Activated CD8-positive, alpha-beta memory T cell treated with anti-CD3 and anti-CD28 coated beads for 36 hours (primary cell): ENCODE data around the gene STYXL2. TPM values are rescaled to one million over a fixed set of nuclear protein-coding genes. Genes with fewer than 3 reads are reported as not detected.

ENCODE experiments used
- CTCF ChIA-PET: fragments of 350-600 bp; sonication (Branson Sonifier 250); formaldehyde crosslinking; loops from one replicate; lab custom pipeline; 2021; ENCODE audit warnings: antibody characterized with exemption; lab: Charles Lee
- POLR2A ChIA-PET: fragments of 350-600 bp; sonication (Branson Sonifier 250); formaldehyde crosslinking; loops from one replicate; lab custom pipeline; 2021; ENCODE audit warnings: antibody characterized with exemption; lab: Charles Lee
- total RNA-seq, 2 experiments: library from RNA; stranded (reverse); gene quantifications; one replicate each; pipeline ENCODE4 v1.2.3, GENCODE V29; 2021

Gene STYXL2
- total RNA-seq, 2 experiments from 2014 or later = not detected

DNA sequence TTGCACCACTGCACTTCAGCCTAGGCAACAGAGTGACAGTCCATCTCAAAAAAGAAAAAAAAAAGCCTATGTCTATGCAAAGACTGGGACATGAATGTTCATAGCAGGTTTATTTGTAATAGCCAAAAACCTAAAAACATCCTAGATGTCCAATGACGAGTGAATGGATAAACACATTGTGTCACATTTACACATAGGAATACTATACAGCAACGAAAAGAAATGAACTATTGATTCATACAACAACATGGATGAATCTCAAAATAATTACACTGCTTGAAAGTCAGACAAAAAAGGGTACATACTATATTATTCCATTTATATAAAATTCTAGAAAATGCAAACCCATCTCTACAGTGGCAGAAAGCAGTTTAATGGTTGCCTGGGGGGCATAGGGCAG, 7.9 kb downstream of the STYXL2 start:
- CTCF ChIA-PET = no interaction called here
- POLR2A ChIA-PET = no interaction called here

DNA sequence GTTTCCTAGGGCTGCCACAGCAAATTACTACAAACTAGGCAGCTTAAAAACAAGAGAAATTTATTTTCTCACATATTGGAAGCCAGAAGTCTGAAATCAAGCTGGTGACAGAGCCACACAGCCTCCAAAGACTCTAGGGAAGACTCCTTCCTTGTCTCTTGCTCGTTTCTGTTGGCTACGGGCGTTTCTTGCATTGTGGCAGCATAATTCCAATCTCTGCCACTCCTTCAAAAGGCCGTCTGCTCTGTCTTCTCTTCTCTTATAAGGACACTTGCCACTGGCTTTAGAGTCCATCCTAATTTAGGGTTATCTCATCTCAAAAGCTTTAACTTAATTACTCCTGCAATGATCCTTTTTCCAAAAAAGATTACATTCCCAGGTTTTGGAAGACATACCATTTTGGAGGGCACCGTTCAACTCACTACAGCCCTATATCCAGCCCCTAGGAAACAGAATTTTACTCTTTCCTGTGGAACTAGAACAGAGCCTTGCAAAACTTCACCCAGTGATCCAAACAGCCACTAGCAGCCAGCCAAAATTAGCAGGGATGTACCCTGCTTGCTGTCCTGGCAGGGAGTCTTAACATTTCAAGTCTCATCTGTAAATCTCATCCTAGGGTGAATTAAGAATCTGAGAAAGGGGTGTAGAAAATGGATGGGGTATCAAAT, 9.2 kb downstream of the STYXL2 start:
- ChIA-PET POLR2A (no interaction called here), CTCF (interaction anchor here (1.1 kb wide), 1 partner anchor 193 kb away, joined by 3 read pairs; no protein-coding TSS in a partner anchor)

DNA sequence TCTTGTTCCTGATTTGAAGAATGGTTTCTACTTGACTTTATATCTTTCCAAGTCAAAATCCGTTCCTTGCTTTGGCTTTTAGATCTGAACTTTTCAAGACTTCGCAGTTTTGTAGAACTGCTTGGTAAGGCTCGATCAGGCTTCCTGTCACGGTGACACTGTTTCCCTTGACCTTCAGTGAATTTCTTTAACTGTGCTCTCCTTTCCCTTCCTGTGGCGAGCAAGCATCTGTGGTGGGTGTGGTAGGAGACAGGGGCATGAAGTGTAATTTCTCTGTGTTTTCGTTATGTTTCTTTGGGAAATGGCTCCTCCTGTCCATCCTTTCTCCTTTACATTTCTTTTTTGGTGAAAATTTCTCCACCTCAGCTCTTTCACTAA, 10.4 kb downstream of the STYXL2 start:
- POLR2A ChIA-PET = interaction anchor here (0.6 kb wide), 1 partner anchor 612 kb away, joined by 5 read pairs; no protein-coding TSS in a partner anchor
- CTCF ChIA-PET = interaction anchor here (1.1 kb wide), 1 partner anchor 194 kb away, joined by 3 read pairs; no protein-coding TSS in a partner anchor

DNA sequence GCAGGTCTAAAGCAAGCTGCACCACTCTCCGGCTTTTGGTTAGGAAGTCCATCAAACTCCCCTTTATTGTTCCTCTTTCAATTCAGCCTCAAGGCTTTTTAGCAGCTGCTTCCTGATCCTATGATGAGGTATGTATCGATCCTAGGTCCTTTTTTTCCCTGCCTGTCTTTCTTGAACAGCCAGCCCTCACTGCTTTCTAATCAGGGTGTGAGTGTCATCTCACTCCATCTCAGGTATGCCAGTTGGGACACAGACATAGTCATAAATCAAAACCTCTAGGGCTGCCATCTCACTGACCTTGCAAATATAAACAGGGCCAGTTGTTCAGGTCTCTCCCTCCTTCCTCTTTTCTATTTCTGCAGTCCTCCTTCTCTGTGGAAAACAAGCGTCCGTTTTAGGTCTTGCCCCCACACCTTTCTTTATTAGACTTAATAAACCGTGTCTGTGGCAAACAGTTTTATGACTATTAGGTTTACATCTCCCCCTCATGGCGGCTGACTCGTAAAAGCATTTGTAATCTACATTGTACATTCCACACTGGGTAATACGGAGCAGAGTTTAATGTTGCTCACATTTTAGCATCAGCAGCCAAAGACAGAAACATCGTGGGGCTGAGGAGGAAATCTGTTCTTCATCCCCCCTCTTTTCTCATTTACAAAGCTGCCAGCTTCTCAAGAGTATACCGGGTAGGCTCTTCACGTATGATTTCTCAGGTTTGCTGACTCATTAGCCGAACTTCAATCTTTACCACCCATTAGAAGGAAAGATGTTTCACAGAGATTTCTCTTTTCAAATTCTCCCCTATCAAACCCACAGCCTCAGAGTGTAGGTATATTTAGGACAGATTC, 11.6 kb downstream of the STYXL2 start:
- CTCF ChIA-PET = no interaction called here
- POLR2A ChIA-PET = no interaction called here

DNA sequence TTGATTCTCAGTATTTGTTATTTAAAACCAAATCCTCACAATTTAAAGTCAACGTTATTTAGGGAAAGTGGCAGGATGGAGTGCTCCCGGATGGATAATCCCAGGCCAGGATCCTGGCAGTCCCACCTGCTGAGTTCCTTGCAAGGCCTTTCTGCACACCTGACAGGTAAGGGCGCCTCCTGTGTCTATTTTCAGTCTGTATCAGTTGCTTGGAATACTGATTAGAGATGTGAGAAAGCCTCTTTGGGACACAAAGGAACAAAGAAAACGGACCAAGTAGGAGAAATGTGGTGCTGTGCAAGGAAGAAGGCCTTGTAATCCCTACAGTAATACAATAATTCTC, 12.2 kb downstream of the STYXL2 start:
- ChIA-PET CTCF (no interaction called here), POLR2A (no interaction called here)

DNA sequence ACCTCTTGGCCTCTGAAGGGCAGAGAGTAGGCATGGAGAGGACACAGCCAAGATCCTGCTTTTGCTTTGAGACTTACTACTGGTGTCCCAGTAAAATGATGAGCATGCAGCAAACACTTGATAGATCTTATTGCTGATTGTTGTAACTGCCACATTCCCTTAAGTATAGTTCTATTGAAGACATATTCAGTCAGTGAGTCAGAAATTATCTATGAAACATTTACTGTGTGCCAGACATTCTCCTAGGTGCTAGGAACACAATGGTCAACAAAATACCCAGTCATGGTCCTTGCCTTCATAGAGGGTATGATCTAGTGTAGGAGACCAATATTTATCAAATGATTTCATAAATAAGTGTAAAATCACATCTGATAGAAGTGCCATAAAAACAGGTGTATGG, 13.6 kb downstream of the STYXL2 start:
- ChIA-PET POLR2A (no interaction called here), CTCF (no interaction called here)

DNA sequence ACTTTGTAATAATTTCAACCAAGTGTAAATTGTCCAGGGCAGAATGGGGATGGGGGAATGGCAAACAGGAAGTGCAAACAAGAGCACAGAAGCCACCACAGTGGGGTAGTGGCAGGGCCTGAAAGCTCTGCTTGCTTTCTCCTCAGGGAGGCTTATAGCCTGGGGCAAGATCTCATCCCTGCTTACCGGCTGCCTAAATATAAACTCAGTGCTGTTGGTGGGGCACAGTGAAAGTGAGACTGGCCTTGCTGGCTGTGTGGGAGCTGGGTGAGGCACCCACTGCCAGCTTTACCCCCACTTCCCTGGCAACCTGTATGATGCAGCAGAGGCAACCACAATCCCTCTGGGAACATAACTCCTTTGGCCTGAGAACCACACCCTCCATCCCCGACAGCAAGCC, 15.2 kb downstream of the STYXL2 start:
- ChIA-PET CTCF (interaction anchor here (0.6 kb wide), 1 partner anchor 12 kb away, joined by 3 read pairs; no protein-coding TSS in a partner anchor), POLR2A (no interaction called here)

DNA sequence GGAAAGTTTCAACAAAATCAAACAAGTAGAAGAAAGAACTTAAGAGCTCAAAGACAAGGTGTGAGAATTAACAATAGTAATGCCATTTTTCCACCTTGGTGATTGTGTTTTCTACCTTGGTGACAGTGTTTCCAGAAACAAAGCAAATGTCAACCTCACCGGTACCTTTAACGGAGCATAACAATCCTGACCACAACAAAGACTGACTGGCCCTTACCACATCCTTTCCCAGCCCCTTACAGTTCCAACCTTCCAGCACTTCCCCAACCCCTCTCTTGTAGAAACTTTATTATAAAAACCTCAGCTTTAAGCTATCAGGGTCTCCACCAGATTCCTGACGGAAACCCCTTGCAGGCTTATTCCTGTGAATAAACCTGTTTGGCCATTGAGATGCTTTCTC, 16.7 kb downstream of the STYXL2 start:
- CTCF ChIA-PET = no interaction called here
- POLR2A ChIA-PET = no interaction called here

DNA sequence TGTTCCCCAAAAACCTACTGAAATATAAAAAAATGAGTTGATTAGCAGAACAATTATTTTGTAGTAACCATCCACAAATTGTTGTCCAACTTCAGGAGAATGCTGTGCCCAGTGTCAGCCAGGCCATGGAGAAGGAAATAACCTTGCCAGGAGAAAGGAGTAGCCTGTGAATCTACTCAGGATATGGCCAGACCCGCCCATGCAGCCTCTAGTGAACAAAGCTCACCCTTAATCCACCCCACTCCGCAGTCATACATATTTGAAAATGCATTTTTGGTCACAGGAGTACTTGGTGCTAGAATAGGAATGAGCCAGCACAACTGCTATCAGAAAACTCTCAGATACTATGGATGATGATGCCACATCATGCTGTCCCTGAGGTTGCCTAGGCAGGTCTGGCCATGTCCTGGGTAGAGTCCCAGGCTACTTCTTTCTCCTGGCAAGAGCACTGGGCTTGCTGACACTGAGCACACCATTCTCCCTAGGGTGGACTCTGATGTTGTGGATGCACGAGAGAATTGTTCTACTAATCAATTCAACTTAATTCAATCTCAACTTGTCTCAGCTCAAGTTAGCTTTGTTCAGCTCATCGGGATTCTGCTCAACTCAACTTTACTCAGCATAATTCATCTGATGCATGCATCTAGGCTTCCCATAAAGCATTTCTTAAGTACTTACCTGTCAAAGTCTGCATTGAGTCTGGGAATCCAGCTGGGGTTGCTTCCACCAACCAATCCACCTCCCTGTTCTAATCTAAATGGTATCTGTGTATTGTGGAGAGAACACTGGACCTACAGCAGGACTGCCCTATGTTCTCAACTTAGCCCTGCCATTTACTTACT, 18.2 kb downstream of the STYXL2 start:
- ChIA-PET POLR2A (no interaction called here), CTCF (no interaction called here)

DNA sequence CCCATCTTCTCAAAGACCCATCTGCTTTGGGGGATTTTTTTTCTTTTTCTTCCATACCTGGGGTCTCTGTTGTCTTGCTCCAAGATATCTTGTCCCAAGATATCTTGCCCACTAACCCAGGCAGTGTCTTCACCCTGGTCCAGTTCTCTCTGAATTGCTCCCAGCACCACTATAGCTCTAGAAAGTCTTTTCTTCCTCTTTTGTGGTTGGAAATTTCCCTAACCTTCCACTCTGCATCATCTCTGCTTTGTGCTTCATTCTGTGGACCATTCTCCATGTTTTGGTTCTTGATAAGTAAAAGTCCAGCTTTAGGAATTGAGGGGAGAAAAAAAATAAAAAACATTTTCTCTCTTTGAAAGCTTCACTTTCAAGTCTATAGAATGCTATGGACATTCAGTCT, 20.9 kb downstream of the STYXL2 start:
- CTCF ChIA-PET = no interaction called here
- POLR2A ChIA-PET = interaction anchor here (0.6 kb wide), 1 partner anchor 17 kb away, joined by 3 read pairs; no protein-coding TSS in a partner anchor

DNA sequence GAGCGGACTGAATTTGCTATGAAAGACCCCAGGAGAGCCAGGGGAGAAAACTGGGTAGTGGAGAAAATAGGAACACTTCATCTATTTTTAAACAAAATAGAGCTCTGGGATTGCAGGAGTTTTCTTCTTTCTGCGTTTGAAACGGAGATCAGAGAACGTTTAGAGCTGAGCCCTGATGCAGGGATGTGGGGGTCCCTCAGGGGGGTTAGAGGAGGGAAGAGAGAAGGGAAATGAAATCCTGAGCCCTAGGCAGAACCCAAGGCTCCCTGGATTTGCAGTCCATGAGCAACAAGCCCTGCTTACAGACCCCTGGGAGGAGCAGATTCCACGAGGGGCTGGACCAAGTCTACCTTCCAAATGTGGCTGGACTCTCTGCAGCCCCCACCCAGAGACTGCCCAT, 21.8 kb downstream of the STYXL2 start:
- CTCF ChIA-PET = no interaction called here
- POLR2A ChIA-PET = no interaction called here

DNA sequence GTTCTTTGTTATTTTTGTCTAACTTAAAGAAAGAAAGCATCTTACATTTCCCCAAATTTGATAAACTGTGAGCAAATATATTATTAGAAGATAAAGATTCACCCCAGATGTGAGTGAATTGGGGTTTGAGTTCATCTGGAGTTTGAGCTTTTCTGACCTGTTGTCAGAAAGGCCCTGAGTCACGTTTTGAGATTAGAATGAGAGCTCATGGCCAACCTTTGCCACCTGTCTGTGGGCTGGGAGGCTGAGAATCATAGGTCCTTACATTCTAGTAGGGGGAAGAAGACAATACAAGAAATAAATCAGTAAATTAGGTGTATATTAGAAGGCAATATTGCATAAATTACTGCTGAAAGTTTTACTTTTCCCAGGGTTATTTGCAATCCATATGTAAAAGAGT, 22.3 kb downstream of the STYXL2 start:
- POLR2A ChIA-PET = interaction anchor here (0.6 kb wide), 1 partner anchor 456 kb away, joined by 4 read pairs; no protein-coding TSS in a partner anchor
- CTCF ChIA-PET = interaction anchor here (0.7 kb wide), 2 partner anchors 25 to 43 kb away, joined by 3 to 5 read pairs; no protein-coding TSS in a partner anchor

DNA sequence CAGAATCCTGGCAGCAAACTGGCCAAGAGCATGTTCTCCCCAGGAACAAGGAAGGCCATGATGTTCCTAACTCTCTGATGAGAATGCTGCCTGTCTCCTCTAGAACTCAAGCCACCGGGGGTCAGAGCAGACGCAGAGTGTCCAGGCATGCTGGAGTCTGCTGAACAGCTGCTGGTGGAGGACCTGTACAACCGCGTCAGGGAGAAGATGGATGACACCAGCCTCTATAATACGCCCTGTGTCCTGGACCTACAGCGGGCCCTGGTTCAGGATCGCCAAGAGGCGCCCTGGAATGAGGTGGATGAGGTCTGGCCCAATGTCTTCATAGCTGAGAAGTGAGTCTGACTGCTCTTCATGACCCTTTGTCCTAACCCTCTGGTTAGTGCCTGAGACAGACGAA, 23.4 kb downstream of the STYXL2 start:
- ChIA-PET CTCF (no interaction called here), POLR2A (no interaction called here)

DNA sequence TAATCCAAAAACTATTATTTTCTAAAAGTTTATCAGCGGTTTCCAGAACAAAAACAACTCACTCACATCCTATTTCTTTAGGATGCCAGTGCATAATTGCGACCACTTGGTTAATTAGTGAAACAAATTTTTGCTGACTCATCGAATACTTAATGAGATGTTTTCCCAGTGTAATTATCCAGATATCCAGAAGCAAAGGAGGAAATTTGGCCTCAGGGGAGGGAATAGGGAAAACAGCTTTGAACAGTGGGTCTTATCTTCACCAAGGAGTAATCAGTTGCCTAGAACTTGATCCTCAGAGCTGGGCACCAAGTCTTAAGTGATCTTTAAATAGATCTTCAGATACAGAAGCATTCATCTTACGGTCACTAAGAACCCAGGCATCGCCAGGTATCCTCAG, 24.3 kb downstream of the STYXL2 start:
- ChIA-PET CTCF (interaction anchor here (0.6 kb wide), 1 partner anchor 57 kb away, joined by 3 read pairs; no protein-coding TSS in a partner anchor), POLR2A (no interaction called here)

DNA sequence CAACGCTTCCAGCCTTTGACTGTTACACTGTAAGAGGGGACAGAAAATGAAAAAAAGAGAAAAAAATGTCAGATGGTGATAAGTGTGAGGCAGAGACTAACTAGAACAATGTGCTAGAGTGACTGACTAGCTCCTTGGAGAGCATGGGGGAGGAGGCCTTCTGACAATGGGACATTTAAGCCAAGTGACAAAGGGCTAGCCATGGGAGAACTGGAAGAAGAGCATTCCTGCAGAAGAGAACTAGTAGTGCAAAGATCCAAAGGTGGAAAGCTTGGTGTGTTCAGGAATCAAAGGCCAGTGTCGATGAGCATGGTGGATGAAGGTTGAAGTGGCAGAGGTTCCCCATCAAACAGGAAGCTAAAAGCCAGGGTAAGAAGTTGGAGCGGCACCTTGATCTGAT, 25.8 kb downstream of the STYXL2 start:
- CTCF ChIA-PET = no interaction called here
- POLR2A ChIA-PET = no interaction called here

DNA sequence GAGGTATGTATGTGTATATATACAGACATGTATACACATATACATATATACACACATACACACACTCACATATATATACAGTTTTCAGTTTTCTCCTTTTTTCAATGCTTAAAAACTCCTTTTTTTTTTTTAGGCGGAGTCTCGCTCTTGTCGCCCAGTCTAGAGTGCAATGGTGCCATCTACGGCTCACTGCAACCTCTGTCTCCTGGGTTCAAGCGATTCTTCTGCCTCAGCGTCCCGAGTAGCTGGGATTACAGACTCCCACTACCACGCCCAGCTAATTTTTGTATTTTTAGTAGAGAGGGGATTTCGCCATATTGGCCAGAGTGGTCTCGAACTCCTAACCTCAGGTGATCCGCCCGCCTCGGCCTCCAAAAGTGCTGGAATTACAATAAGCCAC, 27.0 kb downstream of the STYXL2 start:
- POLR2A ChIA-PET = no interaction called here
- CTCF ChIA-PET = interaction anchor here (0.7 to 3.4 kb wide), 2 partner anchors 12 to 54 kb away, joined by 3 to 10 read pairs; no protein-coding TSS in a partner anchor

DNA sequence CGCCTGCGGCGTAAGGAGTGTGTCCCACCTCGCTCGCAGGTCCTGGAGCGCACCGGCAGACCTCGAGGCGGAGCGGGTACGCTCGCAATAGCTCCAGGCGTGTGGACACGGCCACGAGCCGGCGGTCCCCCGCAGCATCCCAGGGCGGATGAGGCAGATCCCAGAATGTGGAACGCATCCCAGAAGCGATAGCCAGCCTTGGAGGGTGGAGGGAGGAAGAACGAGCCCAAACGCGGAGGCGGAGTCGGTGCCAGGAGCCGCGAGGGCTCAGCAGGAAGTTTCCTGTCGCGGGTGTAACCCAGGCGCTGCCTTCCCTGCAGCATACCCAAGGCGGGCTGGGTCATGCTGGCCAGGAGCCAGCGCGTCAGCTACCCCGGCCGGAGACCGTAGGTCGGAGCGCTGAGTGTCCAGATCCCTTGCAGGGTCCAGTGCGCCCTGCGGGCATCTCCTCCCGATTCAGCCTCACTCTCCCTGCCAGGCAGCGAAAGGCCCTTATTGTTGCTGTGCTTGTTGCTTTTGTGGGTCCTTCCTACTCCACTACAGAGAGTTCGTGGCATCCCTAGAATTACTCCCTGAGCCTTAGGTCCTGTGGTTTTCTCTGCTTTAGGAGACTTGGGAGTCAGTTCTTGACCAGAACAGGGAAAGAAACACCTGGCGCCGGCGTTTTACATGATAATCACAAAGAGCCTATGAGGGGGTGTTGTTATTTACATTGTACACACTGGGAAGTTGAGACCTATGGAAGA, 27.7 kb downstream of the STYXL2 start:
- CTCF ChIA-PET = interaction anchor here (0.7 to 3.4 kb wide), 2 partner anchors 12 to 55 kb away, joined by 3 to 10 read pairs; no protein-coding TSS in a partner anchor
- POLR2A ChIA-PET = no interaction called here

DNA sequence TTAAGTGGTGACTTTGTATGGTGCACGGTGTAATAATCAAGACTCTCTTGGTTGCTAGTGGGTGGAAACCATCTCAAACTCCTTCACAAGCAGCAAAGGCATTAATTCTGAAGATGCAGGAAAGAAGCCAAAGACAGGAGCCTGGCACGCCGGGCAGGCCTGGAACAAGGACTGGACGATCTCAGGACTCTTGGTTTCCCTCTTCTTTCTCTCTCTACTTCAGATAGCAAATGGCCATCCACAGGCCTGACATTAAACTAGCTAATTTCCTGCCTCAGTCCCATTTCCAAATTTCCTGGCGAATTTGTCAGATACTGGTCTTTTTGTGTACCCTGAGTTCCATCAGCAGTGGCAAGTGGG, 28.2 kb downstream of the STYXL2 start:
- POLR2A ChIA-PET = no interaction called here
- CTCF ChIA-PET = interaction anchor here (3.4 kb wide), 1 partner anchor 56 kb away, joined by 10 read pairs; no protein-coding TSS in a partner anchor

DNA sequence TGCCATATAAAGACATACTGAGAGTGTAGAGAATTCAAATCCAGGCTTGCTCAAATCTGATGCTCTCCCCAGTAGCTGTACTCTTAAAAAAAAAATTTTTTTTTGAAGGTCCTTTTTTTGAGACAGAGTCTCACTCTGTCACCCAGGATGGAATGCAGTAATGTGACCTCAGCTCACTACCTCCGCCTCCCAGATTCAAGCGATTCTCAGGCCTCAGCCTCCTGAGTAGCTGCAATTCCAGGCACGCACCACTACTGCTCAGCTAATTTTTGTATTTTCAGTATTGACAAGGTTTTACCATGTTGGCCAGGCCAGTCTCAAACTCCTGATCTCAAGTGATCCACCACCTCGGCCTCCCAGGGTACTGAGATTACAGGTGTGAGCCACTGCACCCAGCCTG, 28.7 kb downstream of the STYXL2 start:
- POLR2A ChIA-PET = no interaction called here
- CTCF ChIA-PET = interaction anchor here (3.4 kb wide), 1 partner anchor 56 kb away, joined by 10 read pairs; no protein-coding TSS in a partner anchor
